NCI-H510A treated with DMSO at 0.1 percent for 48 hours (cell line): ENCODE data around the gene ADAMTS17.

ENCODE experiments used
- DNase-seq: peaks from one replicate; lab custom pipeline; 2025; lab: John Stamatoyannopoulos, UW

The ADAMTS17 gene

DNA sequence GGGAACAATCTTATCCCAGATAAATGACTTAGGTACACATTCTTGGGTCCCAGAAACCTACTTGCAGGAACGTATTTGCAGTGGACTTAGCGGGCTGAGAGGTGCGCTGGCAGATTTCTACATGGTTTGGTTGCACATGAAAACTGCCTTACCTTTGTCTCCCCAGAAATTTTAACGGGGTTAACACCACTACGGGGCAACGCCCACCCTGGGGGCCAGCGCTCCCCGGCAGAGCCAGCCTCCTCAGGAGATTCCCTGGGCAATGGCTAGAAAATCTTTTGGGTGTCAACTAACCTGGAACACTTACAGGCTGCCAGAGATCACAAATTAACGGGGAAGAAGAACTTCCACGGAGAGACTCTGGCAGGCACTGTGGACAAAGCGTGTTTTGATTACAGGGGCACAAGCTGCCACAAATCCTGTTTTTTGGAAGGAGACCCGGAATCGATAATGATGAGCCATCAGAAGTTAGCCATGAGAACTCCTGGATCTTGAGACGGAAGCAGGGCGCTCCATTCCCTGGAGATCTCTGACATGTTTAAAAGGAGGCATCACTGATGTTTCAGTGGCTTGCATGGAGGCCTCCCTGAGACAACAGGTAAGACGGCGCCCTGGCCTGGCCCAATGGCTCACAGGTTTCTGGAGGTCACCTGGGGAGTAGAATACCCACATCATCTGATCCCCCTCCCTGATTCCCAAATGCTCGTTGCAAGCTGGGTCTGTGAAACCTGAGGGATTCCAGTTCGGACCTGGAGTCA is 288.9 kb downstream of the ADAMTS17 start:
- DNase-seq: no peak

DNA sequence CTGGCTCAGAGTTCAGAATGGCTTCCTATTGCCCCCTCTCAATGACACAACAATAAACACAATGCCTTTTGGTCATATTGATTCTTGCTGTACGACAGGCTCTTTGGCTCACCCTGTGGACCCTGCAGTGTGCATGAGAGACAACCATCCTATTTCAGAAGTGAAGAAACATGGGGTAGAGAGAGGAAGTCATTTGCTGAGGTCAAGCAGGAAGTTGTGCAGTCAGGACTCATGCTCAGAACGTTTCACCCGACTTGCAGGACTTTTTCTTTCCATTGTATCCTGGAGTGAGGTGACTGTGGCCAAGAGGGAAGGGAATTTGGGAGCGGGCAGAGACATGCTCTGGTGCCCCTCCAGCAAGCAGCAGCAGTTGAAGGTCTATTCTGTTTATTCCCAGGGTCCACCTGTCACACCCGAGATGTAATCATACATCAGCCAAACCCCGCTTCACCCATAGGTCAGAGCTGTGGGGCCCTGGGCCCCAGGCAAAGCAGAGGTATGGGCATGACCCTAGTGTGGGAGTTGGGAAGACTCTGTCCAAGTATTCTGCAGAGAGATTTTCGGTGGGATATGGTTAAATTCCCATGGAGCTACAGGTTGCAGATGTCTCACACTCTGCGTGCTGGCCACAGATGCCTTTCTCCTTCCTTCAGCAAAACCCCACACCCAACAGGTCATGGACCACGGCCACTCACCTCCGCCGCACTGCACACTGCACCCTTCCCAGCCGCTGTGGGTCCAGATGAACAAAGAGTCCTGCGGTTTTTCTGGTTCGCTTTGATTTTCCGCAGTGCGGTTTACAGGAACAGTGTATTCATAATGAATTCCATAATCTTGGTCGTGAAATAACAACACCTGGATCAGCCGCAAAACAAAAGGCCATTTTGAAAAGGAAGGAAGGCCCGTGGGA is 290.6 kb downstream of the ADAMTS17 start:
- no peak for DNase-seq

DNA sequence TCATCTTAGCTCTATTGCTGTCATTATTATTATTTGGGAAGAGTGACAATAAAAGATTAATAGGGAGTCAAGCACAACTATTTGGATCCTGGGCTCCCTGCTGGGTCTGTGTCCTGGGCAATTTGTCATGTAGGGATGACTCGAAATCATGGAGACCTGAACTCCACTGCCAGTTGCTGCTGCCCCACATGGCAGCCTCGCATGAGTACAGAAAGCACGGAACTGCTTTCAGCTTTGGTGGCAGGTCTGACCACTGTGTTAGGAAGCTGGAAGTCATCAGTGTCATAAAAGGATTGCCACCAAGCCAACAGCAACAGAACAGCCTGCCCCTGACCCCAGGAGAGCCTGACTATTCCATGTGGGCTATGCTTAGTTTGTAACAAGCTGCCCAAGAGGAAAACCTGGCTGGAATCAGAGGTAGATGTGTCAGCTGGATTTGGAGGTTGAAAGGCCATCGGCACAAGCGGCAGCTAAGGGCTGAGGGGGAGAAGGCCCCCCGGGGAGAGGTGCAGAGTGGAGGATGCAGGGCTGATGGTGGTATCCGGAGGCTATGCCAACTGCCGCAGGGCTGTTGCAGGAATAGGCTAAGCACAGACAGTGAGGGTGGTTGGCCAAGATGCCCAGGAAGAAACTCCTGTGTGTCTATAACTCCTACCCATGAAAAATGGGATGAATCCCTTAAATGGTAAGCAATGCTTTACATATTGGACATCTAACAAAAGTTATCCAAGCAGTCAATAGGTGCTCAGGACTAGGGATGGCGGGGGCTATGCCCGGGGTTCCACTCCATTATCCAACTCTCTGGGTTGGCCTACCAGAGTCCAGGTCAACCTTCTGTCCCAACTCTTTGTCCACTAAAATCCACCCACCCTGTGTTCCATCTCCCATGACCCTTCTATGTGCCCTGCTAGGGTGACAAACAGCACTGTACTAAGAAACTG is 291.6 kb downstream of the ADAMTS17 start:
- no peak for DNase-seq

DNA sequence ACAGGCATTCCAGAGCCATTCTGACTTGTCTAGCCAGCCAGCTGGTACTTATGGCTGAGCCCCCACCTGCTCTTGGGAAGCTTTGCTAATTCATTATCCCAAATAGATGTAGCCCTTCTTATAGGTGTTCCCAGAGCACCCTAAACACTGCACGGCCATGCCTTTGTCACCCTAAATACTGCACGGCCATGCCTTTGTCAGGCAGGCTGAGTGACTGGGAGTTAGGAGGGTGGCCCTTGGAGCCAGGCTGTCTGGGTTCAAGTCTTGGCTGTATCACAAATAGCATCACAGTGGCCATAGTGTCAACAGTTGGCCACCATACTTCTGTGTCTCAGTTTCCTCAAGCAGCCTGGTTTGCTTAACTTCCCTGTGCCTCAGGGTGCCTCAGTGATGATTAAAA is 292.3 kb downstream of the ADAMTS17 start:
- DNase-seq: no peak

DNA sequence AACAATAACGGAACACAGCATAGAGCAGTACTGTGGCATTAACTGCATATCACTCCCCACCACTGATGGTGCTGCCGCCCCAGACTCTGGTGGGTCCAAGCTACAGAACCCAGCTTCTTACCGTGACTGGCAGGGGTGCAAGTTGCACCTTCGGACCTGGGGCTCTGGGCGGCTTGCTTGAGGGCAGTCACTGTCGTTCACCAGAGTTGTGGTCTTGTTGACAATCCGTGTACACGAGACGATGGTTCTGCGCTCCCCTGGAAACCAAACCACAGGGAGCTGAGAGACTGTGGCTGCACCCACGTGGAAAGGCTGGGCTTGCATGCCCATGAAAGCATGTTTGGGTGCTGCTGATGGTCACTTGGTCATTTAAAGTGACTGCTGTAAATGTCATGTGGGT is 293.0 kb downstream of the ADAMTS17 start:
- DNase-seq: no peak

DNA sequence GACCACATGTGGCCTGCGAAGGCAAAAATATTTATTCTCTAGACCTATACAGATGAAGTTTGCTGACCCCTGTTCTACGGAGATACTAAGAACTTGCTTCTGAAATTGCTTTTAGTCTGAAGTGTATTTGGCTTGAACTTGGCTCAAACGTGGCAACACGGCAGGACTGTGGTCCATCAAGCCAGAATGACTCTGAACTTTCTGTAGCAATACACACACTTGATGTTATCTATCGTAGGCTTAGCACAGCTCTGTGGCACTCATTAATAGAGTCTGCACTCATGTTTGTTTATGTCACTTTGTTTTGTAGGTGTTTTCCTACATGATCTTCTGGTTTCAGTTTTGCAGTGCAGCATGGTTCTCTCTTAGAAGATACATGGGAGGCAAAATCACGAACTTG is 298.1 kb downstream of the ADAMTS17 start:
- no peak for DNase-seq

DNA sequence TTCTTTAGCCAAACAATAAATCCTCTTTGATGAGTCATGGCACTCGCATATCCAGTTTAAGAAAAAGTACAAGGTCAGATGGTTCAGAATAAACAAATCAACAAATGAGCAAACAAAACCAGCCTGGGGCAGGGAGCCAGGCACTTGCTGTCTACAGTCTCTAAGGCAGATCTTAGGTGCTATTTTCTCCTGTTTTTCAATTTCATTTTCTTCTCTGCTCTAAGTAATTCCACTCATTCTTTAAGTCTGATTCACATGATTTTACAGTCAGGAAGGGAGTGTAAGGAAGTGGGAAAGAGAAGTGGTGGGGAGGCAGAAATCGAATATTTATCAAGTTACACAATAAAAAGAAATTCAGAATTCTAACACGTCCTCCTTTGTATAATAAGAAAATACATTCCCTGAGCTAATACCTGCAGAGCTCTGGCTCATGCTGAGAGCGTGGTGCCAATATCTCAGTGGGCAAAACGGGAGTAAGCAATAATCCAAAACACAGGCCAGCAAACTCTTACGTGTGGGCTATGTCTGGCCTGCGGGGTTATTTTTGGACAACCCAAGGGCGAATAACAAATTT is 298.6 kb downstream of the ADAMTS17 start:
- no peak for DNase-seq

DNA sequence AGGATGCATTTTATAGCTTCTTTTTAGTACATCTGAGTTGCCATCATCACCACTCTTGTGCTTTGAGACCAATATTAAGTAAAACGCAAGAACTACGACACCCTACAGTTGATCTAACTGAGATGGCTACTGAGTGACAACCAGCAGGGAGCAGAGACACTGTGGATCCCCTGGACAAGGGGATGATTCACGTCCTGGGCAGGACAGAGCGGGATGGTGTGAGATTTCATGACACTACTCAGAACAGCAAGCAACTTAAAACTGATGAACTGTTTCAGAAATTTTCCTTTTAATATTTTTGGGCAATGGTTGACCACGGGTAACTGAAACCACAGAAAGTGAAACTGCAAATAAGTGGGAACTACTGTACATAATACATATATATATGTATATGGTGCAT is 299.2 kb downstream of the ADAMTS17 start:
- no peak for DNase-seq

DNA sequence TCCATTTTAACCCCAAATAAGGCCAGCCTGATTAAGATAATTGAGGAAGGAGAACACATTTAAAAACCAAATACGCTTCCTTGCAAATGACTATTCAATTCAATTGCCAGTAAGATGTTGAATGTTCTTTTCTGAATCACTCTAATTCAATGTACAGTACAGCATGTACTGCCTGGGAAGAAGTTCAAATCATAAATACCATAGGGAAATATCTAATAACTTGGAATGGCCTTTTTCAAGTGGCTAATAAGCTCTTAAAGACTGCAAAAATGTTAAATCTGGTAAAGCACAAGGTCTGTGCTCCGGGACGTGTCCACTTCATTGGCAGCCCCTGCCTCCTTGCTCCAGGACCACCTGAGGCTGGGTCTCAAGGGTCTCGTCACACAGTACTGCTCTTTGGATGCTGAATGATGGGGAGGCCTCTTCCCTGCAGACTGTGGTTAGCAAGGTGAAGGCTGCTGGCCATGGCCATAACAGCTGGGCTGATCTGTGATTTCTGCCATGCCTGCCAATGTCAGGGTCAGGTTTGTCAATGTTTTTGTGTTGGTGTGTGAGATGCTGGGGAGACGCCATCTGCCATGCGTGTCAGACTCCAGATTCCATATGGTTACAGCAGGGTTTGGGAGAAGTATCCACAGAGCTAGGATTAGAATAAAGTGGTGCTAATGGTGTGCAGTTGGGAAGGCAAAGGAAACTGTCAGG is 300.5 kb downstream of the ADAMTS17 start:
- no peak for DNase-seq

DNA sequence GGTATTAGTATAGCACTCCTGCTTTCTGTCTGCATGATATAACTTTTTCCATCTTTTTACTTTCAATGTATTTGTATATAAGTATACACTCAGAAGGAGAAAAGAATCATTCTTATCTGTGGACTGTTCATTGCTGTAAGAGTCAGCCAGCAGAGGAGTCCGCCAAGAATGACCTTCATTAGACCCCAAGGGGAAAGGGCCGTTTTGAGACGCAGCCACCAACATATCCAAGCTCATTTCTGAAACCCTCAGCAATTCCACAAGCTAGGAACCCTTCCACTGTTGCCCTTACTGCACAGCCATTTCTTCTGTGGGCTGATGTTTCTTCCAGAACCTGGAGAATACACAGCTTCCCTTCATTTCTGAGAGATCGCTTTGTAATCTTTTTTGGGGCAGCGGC is 301.8 kb downstream of the ADAMTS17 start:
- DNase-seq: no peak

DNA sequence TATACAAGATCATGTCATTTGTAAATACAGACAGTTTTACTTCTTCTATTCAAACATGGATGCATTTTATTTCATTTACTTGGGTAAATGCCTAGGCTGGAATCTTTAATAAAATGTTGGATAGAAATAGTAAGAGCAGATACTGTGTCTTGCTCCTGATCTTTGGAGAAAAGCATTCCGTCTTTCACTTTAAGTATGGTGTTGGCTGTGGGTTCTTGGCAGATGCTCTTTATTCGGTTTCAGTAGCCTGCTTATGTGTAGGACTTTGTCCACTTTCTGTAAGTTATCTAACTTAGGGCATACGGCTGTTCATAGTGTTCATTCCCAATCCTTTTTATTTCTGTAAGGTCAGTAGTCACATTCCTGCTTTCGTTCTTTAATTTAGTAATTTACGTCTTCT is 303.0 kb downstream of the ADAMTS17 start:
- no peak for DNase-seq

DNA sequence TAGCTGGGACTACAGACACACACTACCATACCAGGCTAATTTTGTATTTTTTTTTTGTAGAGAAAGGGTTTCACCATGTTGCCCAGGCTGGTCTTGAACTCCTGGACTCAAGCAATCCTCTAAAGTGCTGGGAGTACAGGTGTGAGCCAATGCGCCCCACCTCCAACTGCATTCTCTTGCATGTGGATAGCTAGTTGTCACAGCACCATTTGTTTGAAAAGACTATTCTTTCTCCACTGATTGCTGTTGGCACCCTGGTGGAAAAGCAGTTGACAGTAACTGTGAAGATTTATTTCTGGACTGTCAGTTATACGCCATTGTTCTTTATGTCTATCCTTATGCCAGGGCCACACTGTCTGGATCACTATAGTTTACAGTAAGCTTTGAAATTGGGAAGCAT is 303.9 kb downstream of the ADAMTS17 start:
- no peak for DNase-seq

DNA sequence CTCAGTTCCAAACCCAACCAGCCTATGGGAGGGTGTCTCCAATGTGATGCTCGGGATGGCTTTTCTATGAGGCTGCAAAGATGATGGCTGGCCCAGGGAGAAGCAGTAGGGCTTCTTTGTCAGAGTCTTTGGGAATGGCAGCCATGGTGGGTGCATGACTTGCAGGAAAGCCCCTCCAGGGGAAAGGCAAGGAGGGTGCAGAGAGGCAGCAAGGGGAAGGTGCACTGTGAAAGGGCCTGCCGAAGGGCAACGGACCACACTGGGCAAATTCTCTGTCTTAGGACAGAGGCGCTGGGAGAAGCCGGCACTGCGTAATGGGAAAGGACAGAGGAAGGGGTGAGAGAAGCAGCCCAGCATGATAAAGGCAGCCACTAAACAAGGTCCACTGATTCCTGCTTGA is 305.8 kb downstream of the ADAMTS17 start:
- DNase-seq: no peak

DNA sequence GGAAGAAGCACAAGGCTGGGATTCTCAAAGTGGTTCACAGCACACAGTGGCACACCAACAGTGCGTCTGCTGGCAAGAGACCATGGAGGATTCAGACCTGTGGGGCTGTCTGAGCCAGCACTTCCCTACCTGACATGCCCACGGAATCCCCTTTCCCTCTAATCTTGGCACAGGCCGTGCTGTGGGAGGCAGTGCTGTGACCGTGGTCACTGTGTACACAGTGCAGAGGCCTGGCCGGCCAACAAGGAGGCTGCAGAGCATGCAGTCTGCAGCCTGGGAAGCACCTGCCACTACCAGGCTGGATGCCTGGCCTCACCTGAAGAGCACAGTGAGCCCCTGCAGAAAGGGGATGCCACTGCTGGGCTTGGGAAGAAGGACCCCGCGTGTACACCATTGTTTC is 307.6 kb downstream of the ADAMTS17 start:
- DNase-seq: no peak

DNA sequence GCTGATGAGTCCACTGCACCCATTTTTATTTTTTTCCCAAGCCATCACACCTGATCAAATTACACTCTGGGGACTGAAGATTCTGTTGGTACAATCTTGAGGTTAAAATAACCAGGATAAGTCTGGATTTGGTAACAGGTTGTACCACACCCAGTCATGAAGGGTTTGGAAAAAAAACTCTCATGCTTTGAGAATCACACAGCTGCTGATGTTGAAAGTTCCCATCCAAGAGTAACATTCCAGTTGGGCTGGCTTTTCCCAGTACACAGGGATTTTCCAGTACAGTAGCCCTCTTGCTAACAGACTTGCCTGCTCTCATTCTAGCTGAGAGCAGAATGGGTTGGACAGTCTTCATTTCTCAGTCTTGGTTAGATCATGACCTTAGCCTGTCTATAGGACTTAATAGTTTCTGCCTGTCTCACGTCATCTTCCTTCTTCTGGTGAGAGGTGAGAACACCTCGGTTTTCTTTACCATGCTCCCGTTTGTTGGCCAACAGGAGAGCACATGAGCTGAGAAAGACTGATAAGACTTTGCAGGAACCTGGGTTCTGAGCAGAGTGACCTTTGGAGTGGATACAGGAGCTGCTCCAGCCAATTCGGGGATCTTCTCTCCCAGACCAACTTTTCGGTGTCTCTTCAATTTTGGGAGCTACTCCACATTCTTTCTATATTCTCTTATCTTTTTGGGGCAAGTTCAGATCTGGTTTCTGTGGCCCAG is 308.5 kb downstream of the ADAMTS17 start:
- DNase-seq: no peak

DNA sequence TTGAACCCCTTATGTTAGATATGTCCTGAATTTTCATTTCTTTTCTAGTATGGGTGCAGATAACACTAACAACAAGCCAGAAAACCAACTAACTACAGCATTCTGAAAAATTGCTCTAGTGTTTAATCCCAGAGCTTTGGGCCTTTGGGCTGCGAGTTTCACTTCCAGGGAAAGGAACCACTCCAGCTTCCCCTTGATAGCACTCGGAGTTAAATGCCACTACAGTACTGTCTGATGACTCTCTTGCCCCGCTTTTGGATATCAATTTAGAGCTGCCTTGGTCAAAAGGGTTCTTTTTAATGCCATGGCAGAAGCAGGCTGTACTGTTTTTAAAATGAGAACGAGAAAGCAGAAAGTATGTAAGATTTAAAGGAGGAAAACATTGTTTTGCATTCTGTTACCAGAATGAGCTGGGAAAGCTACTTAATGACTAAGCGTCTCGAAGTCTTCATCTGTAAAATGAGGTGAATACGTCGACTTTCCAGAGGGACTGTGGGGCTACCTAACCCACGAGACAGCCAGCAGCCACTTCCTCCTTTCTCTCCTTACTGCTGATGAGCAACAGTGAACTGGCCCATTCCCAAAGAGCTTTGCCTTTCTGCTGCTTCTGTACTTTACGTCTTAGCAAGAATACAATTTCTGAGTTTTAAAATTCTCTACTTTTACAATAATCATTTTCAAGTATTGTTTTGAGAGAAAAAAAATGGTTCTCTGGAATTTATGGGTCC is 309.3 kb downstream of the ADAMTS17 start:
- DNase-seq: no peak

DNA sequence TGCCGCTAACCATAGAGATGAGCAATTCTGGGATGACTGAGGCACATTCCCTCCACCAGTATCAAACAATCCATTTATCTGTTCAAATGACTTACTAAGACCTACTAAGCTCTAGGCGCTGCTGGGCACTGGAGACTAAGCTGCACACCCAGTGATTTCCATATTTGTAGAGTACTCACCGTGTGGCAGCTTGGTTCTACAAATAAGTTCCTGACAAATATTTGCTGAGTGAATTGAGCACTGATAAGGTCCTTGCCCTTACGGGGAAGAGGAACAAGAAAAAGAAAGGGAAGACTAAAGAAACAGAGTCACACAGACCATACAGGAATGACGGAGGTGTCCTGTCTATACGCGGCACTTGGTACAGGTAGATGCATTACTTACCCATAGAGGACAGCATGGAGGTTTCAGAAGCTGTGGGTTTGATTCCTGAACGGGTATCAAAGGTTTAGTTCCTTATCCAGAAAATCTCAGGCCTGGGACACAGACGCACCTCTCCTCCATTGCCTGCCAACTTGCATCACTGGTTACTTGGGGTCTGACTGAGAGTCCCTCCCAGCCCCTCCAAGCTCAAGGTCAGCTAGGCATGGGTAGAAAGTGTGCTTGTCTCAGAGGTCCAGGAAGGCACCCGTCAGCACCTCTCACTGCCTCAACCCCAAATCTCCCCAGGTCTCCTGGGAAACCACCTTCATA is 310.0 kb downstream of the ADAMTS17 start:
- no peak for DNase-seq

DNA sequence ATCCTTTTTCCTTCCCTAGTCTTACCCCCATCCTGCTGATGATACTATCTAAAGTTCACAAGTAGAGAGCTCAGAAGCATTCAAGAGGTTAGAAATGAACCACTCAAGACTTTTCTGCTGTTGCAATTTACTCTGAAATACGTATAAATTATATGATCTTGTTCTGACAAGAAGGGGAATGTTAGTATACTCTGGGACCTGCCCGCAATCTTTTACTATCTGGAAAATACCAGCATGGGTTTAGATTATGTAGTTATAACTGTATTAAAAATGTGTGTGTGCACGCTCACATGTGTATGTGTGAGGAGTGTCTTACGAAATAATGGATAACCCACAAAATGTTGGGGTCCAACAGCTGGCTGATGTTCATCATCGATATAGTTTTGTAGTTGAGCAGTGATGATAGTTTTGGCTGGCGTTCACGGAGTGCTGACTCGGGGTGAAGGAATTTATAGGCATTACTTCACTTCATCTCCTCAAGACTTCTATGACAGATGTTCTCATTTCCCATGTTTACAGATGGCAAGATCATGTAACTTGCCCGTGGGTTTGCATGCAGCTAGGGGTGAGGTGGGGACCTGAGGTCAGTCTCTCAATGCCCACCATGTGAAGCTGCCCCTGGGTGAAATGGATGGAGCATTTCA is 311.1 kb downstream of the ADAMTS17 start:
- no peak for DNase-seq
